ENCODE results near the gene IDUA.

DNA sequence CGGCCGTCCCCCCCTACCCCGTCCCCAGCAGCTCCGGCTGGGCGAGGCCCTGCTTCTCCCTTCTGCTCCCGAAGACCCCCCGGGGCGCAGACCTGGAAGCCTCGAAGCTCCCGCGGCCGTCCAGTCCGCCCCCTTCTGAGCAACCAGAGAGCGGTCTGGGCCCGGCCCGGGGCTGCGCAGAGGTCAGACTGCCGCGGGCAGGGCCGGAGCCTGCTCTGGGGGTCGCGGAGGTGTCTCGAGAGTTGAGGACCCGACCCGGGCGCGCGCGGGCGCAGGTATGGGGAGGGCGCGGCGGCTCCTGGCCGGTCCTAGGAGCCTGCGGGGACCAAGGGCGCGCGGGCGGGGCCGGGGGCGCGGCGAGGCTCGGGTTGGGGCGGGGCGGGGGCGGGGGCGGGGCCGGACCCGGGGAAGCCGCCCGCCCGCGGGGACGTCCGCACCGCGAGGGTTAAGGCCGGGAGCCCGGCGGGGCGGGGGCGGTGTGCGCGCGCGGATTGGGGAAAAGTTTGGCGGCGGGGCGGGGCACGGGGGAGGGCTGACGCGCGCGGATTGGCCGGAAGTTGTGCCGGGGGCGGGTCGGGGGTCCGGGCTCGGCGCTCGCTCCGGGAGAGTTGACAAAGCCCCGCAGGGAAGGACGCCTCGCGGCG lies 24.3 kb downstream of the IDUA start, which contains the start of gene FGFRL1:
- TF ChIP-seq, protein P1, sequence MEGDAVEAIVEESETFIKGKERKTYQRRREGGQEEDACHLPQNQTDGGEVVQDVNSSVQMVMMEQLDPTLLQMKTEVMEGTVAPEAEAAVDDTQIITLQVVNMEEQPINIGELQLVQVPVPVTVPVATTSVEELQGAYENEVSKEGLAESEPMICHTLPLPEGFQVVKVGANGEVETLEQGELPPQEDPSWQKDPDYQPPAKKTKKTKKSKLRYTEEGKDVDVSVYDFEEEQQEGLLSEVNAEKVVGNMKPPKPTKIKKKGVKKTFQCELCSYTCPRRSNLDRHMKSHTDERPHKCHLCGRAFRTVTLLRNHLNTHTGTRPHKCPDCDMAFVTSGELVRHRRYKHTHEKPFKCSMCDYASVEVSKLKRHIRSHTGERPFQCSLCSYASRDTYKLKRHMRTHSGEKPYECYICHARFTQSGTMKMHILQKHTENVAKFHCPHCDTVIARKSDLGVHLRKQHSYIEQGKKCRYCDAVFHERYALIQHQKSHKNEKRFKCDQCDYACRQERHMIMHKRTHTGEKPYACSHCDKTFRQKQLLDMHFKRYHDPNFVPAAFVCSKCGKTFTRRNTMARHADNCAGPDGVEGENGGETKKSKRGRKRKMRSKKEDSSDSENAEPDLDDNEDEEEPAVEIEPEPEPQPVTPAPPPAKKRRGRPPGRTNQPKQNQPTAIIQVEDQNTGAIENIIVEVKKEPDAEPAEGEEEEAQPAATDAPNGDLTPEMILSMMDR (IDR thresholded peaks at IDR 0.05), result no peak
- TF ChIP-seq POLR2AphosphoS5 (IDR thresholded peaks at IDR 0.05) (peak in 1 of 3 donors; percentile 11), POLR2A (IDR thresholded peaks at IDR 0.05) (no peak), EP300 (IDR thresholded peaks at IDR 0.05) (no peak)
